ENCODE results near the gene DNAJC22. TPM values are rescaled to one million over a fixed set of nuclear protein-coding genes. Genes with fewer than 3 reads are reported as not detected.

Gene DNAJC22
- total and polyA plus RNA-seq, 2 donors (not counting 1 experiment from before 2014, with no cell fraction given), result 2.4 to 4.8 TPM

GRCh38 chr12:49345825-49346658, 646 bp upstream of the DNAJC22 start:
- Histone ChIP-seq H3K4me1 (ENCODE audit: control insufficient read depth, extremely low read depth, insufficient read depth, low read length) (peaks cover 25% of the 10 kb centered on the region), H3K4me2 (ENCODE audit: extremely low read depth, insufficient read depth, low read length) (peak overlapping the region; percentile 83), H3K79me2 (ENCODE audit: control insufficient read depth, insufficient read depth, low read length) (no peaks in the 10 kb centered on the region), H3K9me3 (ENCODE audit: control insufficient read depth, insufficient read depth, low read depth, low read length) (no peaks in the 10 kb centered on the region), H3K36me3 (ENCODE audit: control insufficient read depth, insufficient read depth, low read length) (no peaks in the 10 kb centered on the region), H4K20me1 (ENCODE audit: control insufficient read depth, extremely low read depth, insufficient read depth, low read length) (no peaks in the 10 kb centered on the region), H3K27ac (ENCODE audit: insufficient read depth, low read length) (no peak overlapping the region), H2AFZ (ENCODE audit: low read length) (no peak overlapping the region), H3K27me3 (ENCODE audit: control insufficient read depth, insufficient read depth, low read length) (peaks cover 38% of the 10 kb centered on the region), H3K9ac (ENCODE audit: insufficient read depth, low read length) (no peak overlapping the region), H3K4me3 (replicated peaks in 1 of 4; ENCODE audit: control extremely low read depth in 1 of 4, insufficient read depth in 1 of 4, low read depth in 3 of 4, low read length in 4 of 4) (peak overlapping the region in 3 of 4 experiments; percentile 17 to 52 (median 46))
- TF ChIP-seq EZH2 (IDR thresholded peaks at IDR 0.05; ENCODE audit: low read length, missing control alignments), result peak; percentile 91
- TF ChIP-seq CTCF (conservative IDR thresholded peaks at IDR 0.05 in 1 of 2, IDR thresholded peaks at IDR 0.05 in 1 of 2; ENCODE audit: low read depth in 1 of 2, low read length in 2 of 2), result no peak
- DNase-seq (ENCODE audit: low read depth in 2 of 2), result no peak

GRCh38 chr12:49347311-49348193, 864 bp downstream of the DNAJC22 start:
- no peaks in the 10 kb centered on the region for H3K79me2 ChIP-seq (ENCODE audit: control insufficient read depth, insufficient read depth, low read length)
- H3K9ac ChIP-seq (ENCODE audit: insufficient read depth, low read length), result peak overlapping the region; percentile 36
- peak; percentile 89 to 90 for DNase-seq (ENCODE audit: low read depth in 2 of 2)
- peak overlapping the region; percentile 44 to 55 (median 49) for H3K4me3 ChIP-seq (replicated peaks in 1 of 4; ENCODE audit: control extremely low read depth in 1 of 4, insufficient read depth in 1 of 4, low read depth in 3 of 4, low read length in 4 of 4)
- no peaks in the 10 kb centered on the region for H4K20me1 ChIP-seq (ENCODE audit: control insufficient read depth, extremely low read depth, insufficient read depth, low read length)
- H3K36me3 ChIP-seq (ENCODE audit: control insufficient read depth, insufficient read depth, low read length), result no peaks in the 10 kb centered on the region
- H3K27me3 ChIP-seq (ENCODE audit: control insufficient read depth, insufficient read depth, low read length), result peaks cover 25% of the 10 kb centered on the region
- H3K9me3 ChIP-seq (ENCODE audit: control insufficient read depth, insufficient read depth, low read depth, low read length), result no peaks in the 10 kb centered on the region
- peak overlapping the region; percentile 66 for H2AFZ ChIP-seq (ENCODE audit: low read length)
- H3K4me1 ChIP-seq (ENCODE audit: control insufficient read depth, extremely low read depth, insufficient read depth, low read length), result peaks cover 25% of the 10 kb centered on the region
- no peak overlapping the region for H3K27ac ChIP-seq (ENCODE audit: insufficient read depth, low read length)
- TF ChIP-seq CTCF (conservative IDR thresholded peaks at IDR 0.05 in 1 of 2, IDR thresholded peaks at IDR 0.05 in 1 of 2; ENCODE audit: low read depth in 1 of 2, low read length in 2 of 2) (peak; percentile 70 to 81), EZH2 (IDR thresholded peaks at IDR 0.05; ENCODE audit: low read length, missing control alignments) (peak; percentile 19)
- H3K4me2 ChIP-seq (ENCODE audit: extremely low read depth, insufficient read depth, low read length), result peak overlapping the region; percentile 84

GRCh38 chr12:49348781-49349180, 2.1 kb downstream of the DNAJC22 start:
- no peaks in the 10 kb centered on the region for H3K36me3 ChIP-seq (ENCODE audit: control insufficient read depth, insufficient read depth, low read length)

More at GRCh38 chr12:49348781-49349180, 2.1 kb downstream of the DNAJC22 start:
- Histone ChIP-seq H3K4me3 (replicated peaks in 1 of 4; ENCODE audit: control extremely low read depth in 1 of 4, insufficient read depth in 1 of 4, low read depth in 3 of 4, low read length in 4 of 4) (no peak overlapping the region), H3K27me3 (ENCODE audit: control insufficient read depth, insufficient read depth, low read length) (peaks cover 17% of the 10 kb centered on the region), H3K79me2 (ENCODE audit: control insufficient read depth, insufficient read depth, low read length) (no peaks in the 10 kb centered on the region), H3K9me3 (ENCODE audit: control insufficient read depth, insufficient read depth, low read depth, low read length) (no peaks in the 10 kb centered on the region), H4K20me1 (ENCODE audit: control insufficient read depth, extremely low read depth, insufficient read depth, low read length) (no peaks in the 10 kb centered on the region), H2AFZ (ENCODE audit: low read length) (no peak overlapping the region), H3K9ac (ENCODE audit: insufficient read depth, low read length) (no peak overlapping the region), H3K4me2 (ENCODE audit: extremely low read depth, insufficient read depth, low read length) (no peak overlapping the region), H3K4me1 (ENCODE audit: control insufficient read depth, extremely low read depth, insufficient read depth, low read length) (peaks cover 16% of the 10 kb centered on the region), H3K27ac (ENCODE audit: insufficient read depth, low read length) (no peak overlapping the region)
- TF ChIP-seq CTCF (conservative IDR thresholded peaks at IDR 0.05 in 1 of 2, IDR thresholded peaks at IDR 0.05 in 1 of 2; ENCODE audit: low read depth in 1 of 2, low read length in 2 of 2) (no peak), EZH2 (IDR thresholded peaks at IDR 0.05; ENCODE audit: low read length, missing control alignments) (no peak)
- no peak for DNase-seq (ENCODE audit: low read depth in 2 of 2)

Data from fibroblast of lung (primary cell).